Fibroblast of villous mesenchyme (primary cell): Measurements from ENCODE around the gene OSBP. TPM values are rescaled to one million over a fixed set of nuclear protein-coding genes. Genes with fewer than 3 reads are reported as not detected.
A peak's percentile ranks its signal among the peaks of the same experiment; 100 is the strongest.
"Not testable (repeated sequence)": the region's sequence is repeated elsewhere in the genome, so short reads cannot be mapped to it uniquely, and the experiment has no call there.

Experiments
- DNase-seq: peaks from one replicate; pipeline ENCODE4 v3.0.0-alpha.2; 2010; ENCODE audit warnings: low read depth
- H3K4me3 ChIP-seq: 2 replicates; pipeline ENCODE4 v1.5.1; 2011; ENCODE audit warnings: low read depth, mild to moderate bottlenecking, low read length
- total RNA-seq: library from RNA; depleted of rRNA; stranded (reverse); fragments of >200 nt; gene quantifications from 2 replicates; pipeline ENCODE4 v1.2.3, GENCODE V29; 2012
- TF ChIP-seq, protein P1 (sequence below): IDR thresholded peaks from 2 replicates; pipeline ENCODE4 v1.5.1; 2012; ENCODE audit warnings: low read depth, mild to moderate bottlenecking, low read length; ENCODE audit not compliant: insufficient read depth

The OSBP gene
- total RNA-seq, 1 donor, result 44.0 TPM

DNA sequence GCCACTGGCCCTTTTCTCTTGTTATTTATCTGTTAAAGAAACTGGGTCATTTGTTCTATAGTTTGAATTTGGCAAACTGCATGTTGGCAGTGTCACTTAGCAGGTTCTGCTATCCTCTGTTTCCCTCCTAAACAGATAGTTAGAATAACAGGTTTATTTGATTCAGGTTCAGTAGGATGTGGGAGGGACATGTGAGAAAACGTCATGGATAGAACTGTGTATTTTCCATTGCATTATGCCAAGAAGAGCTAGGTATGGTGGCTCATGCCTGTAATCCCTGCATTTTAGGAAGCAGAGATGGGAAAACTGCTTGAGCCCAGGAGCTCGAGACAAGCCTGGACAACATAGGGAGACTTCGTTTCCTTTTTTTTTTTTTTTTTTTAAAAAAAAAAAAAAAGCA lies 29.0 kb upstream of the OSBP start:
- TF ChIP-seq, protein P1, sequence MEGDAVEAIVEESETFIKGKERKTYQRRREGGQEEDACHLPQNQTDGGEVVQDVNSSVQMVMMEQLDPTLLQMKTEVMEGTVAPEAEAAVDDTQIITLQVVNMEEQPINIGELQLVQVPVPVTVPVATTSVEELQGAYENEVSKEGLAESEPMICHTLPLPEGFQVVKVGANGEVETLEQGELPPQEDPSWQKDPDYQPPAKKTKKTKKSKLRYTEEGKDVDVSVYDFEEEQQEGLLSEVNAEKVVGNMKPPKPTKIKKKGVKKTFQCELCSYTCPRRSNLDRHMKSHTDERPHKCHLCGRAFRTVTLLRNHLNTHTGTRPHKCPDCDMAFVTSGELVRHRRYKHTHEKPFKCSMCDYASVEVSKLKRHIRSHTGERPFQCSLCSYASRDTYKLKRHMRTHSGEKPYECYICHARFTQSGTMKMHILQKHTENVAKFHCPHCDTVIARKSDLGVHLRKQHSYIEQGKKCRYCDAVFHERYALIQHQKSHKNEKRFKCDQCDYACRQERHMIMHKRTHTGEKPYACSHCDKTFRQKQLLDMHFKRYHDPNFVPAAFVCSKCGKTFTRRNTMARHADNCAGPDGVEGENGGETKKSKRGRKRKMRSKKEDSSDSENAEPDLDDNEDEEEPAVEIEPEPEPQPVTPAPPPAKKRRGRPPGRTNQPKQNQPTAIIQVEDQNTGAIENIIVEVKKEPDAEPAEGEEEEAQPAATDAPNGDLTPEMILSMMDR, result no peak
- no peak overlapping the region for H3K4me3 ChIP-seq
- no peak for DNase-seq

DNA sequence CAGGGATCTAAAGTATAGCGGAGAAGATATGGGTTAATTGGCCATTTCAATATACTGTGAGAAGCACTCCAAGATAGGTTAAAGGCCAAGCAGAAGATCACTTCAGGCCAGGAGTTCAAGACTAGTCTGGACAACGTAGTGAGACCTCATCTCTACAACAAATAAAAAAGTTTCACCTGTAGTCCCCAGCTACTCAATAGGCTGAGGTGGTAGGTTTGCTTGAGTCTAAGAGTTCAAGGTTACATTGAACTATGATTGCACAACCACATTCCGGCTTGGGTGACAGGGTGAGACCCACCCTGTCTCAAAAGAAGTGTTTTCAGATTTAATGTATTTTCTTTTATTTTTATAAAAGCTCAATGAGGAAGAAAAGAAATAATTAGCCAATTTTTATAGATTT lies 27.8 kb upstream of the OSBP start:
- DNase-seq, result no peak
- no peak overlapping the region for H3K4me3 ChIP-seq
- TF ChIP-seq, protein P1, result no peak

DNA sequence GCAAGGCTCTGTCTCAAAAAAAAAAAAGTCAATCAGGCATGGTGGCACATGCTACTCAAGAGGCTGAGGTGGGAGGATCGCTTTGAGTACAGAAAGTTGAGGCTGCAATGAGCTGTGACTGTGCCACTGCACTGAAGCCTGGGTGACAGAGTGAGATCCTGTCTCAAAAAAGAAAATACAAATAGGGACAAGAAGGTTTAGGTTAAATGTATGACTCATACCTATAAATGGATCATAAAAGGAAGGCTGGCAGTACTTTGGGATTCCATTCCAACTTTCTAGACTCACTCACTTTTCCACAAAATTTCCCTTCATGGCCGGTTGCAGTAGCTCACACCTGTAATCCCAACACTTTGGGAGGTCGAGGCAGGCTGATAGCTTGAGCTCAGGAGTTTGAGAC lies 25.6 kb upstream of the OSBP start:
- TF ChIP-seq, protein P1, result no peak
- DNase-seq, result no peak
- no peak overlapping the region for H3K4me3 ChIP-seq

DNA sequence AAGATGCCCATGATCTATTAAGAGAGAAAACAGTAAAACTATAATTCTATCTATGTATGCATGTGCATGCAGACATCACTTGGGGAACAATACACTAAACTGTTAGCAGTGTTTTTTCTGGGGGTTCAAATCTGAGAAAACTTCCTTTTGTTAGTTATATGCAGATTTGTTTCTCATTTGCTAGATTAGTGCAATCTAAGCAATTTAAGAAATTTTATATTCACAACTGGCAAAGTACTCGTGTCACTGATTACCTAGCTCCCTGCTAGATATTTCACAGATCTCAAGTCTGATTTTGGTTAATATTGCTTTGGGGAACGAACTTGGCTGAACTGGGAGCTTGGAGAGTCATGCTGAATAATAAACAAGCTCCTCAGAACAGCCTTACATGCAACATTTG lies 14.9 kb upstream of the OSBP start:
- TF ChIP-seq, protein P1, result no peak
- no peak for DNase-seq
- no peak overlapping the region for H3K4me3 ChIP-seq

DNA sequence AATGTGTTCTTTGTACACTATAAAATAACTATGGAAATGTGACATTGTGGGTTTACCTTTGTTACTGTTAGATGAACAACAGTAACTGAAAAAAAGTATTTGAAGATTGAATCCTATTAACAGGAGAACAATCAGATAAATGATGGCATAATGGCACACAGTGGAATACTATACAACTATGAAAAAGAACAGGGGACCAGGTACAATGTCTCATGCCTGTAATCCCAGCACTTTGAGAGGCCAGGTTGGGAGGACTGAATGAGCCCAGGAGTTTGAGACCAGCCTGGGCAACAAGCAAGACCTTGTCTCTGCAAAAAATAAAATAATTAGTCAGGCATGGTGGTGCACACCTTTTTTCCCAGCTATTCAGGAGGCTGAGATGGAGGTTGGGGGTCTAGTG lies 14.4 kb upstream of the OSBP start:
- H3K4me3 ChIP-seq, result no peak overlapping the region
- TF ChIP-seq, protein P1, result no peak
- no peak for DNase-seq

DNA sequence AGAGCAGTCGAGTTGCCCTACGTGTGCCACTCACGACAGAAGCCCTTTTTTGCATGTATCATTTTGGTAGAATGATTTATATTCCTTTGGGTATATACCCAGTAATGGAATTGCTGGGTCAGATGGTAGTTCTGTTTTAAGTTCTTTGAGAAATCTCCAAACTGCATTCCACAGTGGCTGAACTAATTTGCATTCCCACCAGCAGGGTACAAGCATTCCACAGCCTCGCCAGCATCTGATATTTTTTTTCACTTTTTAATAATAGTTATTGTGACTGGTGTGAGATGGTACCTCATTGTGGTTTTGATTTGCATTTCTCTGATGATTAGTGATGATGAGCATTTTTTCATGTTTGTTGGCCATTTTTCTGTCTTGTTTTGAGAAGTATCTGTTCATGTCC lies 11.4 kb upstream of the OSBP start:
- not testable (repeated sequence) for H3K4me3 ChIP-seq, DNase-seq
- TF ChIP-seq, protein P1, result peak; percentile 28

DNA sequence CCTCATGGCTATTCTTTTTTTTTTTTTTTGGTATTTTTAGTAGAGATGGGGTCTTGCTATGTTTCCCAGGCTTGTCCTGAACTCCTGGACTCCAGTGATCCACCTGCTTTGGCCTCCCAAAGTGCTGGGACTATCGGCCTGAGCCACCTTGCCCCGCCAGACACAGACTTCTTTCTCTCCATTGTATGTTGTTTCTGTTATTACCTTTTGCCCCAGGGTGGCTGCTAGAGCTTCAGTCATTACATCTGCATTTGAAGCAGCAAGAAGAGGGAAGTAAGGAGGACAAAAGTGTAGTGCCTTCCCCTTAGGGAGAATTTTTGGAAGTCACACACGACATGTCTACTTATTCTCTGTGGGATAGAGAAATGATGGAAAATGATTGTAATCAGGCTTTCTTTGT lies 10.1 kb upstream of the OSBP start:
- no peak for DNase-seq
- no peak overlapping the region for H3K4me3 ChIP-seq
- TF ChIP-seq, protein P1, result no peak
